Measurements from ENCODE around the gene SCN1A.

The SCN1A gene

GRCh38 chr2:165967746-165968145 is 160.1 kb downstream of the SCN1A start:
- CTCF ChIA-PET, result no interaction called here
- POLR2A ChIA-PET, result no interaction called here
- no peak for TF ChIP-seq CTCF (IDR thresholded peaks at IDR 0.05; ENCODE audit: control extremely low read depth, extremely low read depth, low read depth, missing control alignments)
- no peak for DNase-seq (ENCODE audit: extremely low spot score)

GRCh38 chr2:165961818-165962217 is 166.0 kb downstream of the SCN1A start:
- no peak for DNase-seq (ENCODE audit: extremely low spot score)
- POLR2A ChIA-PET, result no interaction called here
- no peak for TF ChIP-seq CTCF (IDR thresholded peaks at IDR 0.05; ENCODE audit: control extremely low read depth, extremely low read depth, low read depth, missing control alignments)
- CTCF ChIA-PET, result no interaction called here

- no peak for TF ChIP-seq CTCF (IDR thresholded peaks at IDR 0.05; ENCODE audit: control extremely low read depth, extremely low read depth, low read depth, missing control alignments)
- ChIA-PET CTCF (interaction anchor here (1.2 to 1.6 kb wide), 3 partner anchors 11 to 169 kb away, joined by 3 to 6 read pairs (median 3); partner anchors contain the start of gene SCN1A), POLR2A (no interaction called here)
- DNase-seq (ENCODE audit: extremely low spot score), result no peak
These were observed 168.4 kb downstream of the SCN1A start for GRCh38 chr2:165959371-165959770.

GRCh38 chr2:165958313-165958960 is 169.4 kb downstream of the SCN1A start:
- ChIA-PET CTCF (interaction anchor here (1.6 kb wide), 1 partner anchor 170 kb away, joined by 3 read pairs; the partner anchor contains the start of gene SCN1A), POLR2A (no interaction called here)
- no peak for DNase-seq (ENCODE audit: extremely low spot score)
- no peak for TF ChIP-seq CTCF (IDR thresholded peaks at IDR 0.05; ENCODE audit: control extremely low read depth, extremely low read depth, low read depth, missing control alignments)

- no peak for DNase-seq (ENCODE audit: extremely low spot score)
- ChIA-PET CTCF (interaction anchor here (0.8 to 1.1 kb wide), 2 partner anchors 14 to 148 kb away, joined by 3 read pairs; no protein-coding TSS in a partner anchor), POLR2A (no interaction called here)
- no peak for TF ChIP-seq CTCF (IDR thresholded peaks at IDR 0.05; ENCODE audit: control extremely low read depth, extremely low read depth, low read depth, missing control alignments)
These were observed 170.7 kb downstream of the SCN1A start for GRCh38 chr2:165957030-165957675.

GRCh38 chr2:165953655-165954606 is 173.9 kb downstream of the SCN1A start, which contains the start of gene TTC21B:
TTC21B (minus strand) TSS chr2:165953776; CDS start chr2:165953705, 71 bp downstream.
- POLR2A ChIA-PET, result interaction anchor here (0.6 kb wide), 1 partner anchor 282 kb away, joined by 3 read pairs; no protein-coding TSS in a partner anchor
- TF ChIP-seq CTCF (IDR thresholded peaks at IDR 0.05; ENCODE audit: control extremely low read depth, extremely low read depth, low read depth, missing control alignments), result peak; percentile 80
- CTCF ChIA-PET, result interaction anchor here (0.6 to 4.0 kb wide), 26 partner anchors 9 to 227 kb away, joined by 3 to 26 read pairs (median 5); partner anchors contain the start of gene SCN1A
- DNase-seq (ENCODE audit: extremely low spot score), result peak; percentile 93
